NCI-H748 (cell line): ENCODE measurements around the gene ERICH2.
A peak's percentile ranks its signal among the peaks of the same experiment; 100 is the strongest.

Source experiments
- DNase-seq: peaks from one replicate; lab custom pipeline; 2025; ENCODE audit not compliant: unreplicated experiment; lab: John Stamatoyannopoulos, UW

Gene ERICH2

DNA sequence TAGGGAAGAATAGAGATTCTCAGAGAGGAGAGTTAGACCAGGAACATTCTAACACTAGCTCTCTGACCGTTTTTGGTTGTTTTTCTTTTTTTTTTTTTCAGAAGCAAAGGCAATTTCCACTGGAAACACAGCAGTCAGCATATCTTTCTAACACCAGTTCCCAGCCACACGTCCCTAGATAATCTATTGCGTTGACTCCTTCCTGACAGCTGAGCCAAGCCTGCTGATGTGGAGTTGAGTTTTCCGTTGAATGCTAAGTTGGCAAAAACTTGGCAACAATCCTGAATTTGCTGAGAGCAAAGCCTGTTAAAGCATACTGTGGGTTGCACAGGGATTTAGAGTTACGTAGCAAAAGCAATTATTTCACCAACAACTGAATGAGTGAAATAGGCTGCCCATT, 65.8 kb downstream of the ERICH2 start:
- no peak for DNase-seq

DNA sequence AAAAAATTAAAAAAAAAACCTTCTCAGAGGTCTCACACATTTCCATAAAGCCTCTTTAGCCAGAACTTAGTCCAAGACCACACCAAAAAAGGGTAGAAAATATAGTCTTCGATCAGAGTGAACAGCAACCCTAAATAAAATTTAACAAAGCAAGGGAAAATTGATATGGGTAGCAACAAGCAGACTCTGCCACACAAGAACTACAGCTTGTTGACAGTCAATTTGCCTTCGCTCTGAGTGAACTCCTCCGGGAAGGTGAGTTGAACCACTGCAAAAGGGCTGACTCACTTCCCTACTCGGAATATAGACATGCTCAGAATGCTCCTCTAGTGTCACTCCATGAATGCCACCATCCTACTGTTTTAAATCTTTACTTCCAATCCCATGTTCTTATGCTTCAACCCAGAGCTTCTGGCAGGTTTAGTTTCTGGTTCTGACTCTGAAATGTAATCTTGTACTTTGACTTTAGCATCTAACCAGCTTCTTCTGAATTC, 70.6 kb downstream of the ERICH2 start:
- no peak for DNase-seq

- no peak for DNase-seq
Observed at GRCh38 chr2:170842785-170843184, 72.6 kb downstream of the ERICH2 start.

- DNase-seq = no peak
Observed at GRCh38 chr2:170843656-170844055, 73.5 kb downstream of the ERICH2 start.

DNA sequence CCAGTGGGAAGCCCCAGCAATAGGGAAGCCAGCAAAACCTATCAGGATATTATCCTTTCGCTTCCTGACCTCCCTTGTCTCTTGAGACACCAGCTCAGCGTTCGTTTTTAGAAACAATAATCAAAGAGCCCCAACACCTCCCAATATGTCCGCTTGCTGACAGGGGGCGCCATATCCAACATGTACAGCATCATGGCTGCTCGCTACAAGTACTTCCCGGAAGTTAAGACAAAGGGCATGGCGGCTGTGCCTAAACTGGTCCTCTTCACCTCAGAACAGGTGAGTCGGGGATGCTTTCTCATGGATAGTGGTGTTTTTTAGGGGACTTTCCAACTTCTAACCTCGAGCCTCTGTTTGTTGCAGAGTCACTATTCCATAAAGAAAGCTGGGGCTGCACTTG, 75.2 kb downstream of the ERICH2 start:
- DNase-seq = peak; percentile 25

- no peak for DNase-seq
Observed at GRCh38 chr2:170846314-170846713, 76.1 kb downstream of the ERICH2 start.

- no peak for DNase-seq
Observed at GRCh38 chr2:170847716-170848115, 77.5 kb downstream of the ERICH2 start.
